NB4 (cell line): ENCODE data around the gene FRY.

Experiments used
- MYC ChIP-seq: IDR thresholded peaks from 2 replicates; pipeline ENCODE4 v1.6.1; 2011; ENCODE audit warnings: low read depth, low read length
- POLR2A ChIP-seq: IDR thresholded peaks from 2 replicates; pipeline ENCODE4 v1.6.1; 2011; ENCODE audit warnings: mild to moderate bottlenecking; ENCODE audit not compliant: insufficient read length; ENCODE audit errors: extremely low read depth
- TF ChIP-seq, protein P1 (sequence below): IDR thresholded peaks from one replicate; pipeline ENCODE4 v1.5.1; 2012; ENCODE audit warnings: low read depth, low read length
- TF ChIP-seq, protein P2 (sequence below): IDR thresholded peaks from 2 replicates; pipeline ENCODE4 v1.6.1; 2011; ENCODE audit warnings: low read depth, low read length

DNA sequence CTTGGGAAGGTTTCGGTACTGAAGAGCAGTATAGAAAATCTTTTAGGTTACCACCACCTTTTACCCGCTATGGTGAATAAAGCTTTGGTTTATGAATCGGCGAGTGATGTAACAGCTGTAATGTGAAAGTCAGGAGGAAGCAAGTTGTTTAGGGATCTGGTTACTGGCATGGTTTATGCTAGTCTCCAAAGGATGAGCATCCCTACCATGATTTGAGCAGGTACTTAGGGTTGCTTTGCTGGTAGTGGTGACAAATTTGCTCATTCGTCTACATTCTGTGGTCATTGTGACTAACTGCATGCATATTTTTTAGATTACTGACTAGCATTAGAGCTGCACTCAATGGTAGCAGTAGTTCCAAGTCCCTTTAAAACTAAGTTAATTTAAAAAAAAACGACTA is 104.1 kb downstream of the FRY start:
- TF ChIP-seq, protein P1, sequence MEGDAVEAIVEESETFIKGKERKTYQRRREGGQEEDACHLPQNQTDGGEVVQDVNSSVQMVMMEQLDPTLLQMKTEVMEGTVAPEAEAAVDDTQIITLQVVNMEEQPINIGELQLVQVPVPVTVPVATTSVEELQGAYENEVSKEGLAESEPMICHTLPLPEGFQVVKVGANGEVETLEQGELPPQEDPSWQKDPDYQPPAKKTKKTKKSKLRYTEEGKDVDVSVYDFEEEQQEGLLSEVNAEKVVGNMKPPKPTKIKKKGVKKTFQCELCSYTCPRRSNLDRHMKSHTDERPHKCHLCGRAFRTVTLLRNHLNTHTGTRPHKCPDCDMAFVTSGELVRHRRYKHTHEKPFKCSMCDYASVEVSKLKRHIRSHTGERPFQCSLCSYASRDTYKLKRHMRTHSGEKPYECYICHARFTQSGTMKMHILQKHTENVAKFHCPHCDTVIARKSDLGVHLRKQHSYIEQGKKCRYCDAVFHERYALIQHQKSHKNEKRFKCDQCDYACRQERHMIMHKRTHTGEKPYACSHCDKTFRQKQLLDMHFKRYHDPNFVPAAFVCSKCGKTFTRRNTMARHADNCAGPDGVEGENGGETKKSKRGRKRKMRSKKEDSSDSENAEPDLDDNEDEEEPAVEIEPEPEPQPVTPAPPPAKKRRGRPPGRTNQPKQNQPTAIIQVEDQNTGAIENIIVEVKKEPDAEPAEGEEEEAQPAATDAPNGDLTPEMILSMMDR: no peak
- no peak for TF ChIP-seq POLR2A
- TF ChIP-seq, protein P2, sequence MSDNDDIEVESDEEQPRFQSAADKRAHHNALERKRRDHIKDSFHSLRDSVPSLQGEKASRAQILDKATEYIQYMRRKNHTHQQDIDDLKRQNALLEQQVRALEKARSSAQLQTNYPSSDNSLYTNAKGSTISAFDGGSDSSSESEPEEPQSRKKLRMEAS: no peak
- no peak for TF ChIP-seq MYC
